IMR-90 (cell line): ENCODE data around the gene ARHGAP19.

ENCODE experiments used
- BHLHE40 ChIP-seq: fragments of 150-350 bp; IDR thresholded peaks from 2 replicates; pipeline ENCODE4 v1.6.1; 2016; ENCODE audit warnings: mild to moderate bottlenecking, low read depth, low read length
- CEBPB ChIP-seq: IDR thresholded peaks from 2 replicates; pipeline ENCODE4 v1.6.1; 2012; ENCODE audit warnings: low read depth, low read length, improper control_type of control experiment
- CHD1 ChIP-seq: IDR thresholded peaks from 2 replicates; pipeline ENCODE4 v1.6.1; 2012; ENCODE audit warnings: low read depth, low read length, improper control_type of control experiment
- CTCF ChIP-seq: conservative IDR thresholded peaks from 2 replicates; pipeline ENCODE4 v1.5.1; 2012; ENCODE audit warnings: mild to moderate bottlenecking, low read depth, low read length, improper control_type of control experiment
- MAFK ChIP-seq: IDR thresholded peaks from 2 replicates; pipeline ENCODE4 v1.6.1; 2012; ENCODE audit warnings: low read depth, low read length, improper control_type of control experiment
- MAZ ChIP-seq: IDR thresholded peaks from 2 replicates; pipeline ENCODE4 v1.6.1; 2012; ENCODE audit warnings: low read depth, mild to moderate bottlenecking, low read length, improper control_type of control experiment, moderate library complexity, borderline replicate concordance
- MXI1 ChIP-seq: IDR thresholded peaks from 2 replicates; pipeline ENCODE4 v1.6.1; 2012; ENCODE audit warnings: low read depth, mild to moderate bottlenecking, low read length, moderate library complexity, borderline replicate concordance
- POLR2A ChIP-seq: IDR thresholded peaks from 2 replicates; pipeline ENCODE4 v1.6.1; 2012; ENCODE audit warnings: mild to moderate bottlenecking, low read depth, low read length
- RCOR1 ChIP-seq: IDR thresholded peaks from 2 replicates; pipeline ENCODE4 v1.6.1; 2012; ENCODE audit warnings: mild to moderate bottlenecking, low read length, improper control_type of control experiment; ENCODE audit not compliant: insufficient replicate concordance
- RFX5 ChIP-seq: IDR thresholded peaks from 2 replicates; pipeline ENCODE4 v1.8.0; 2012; ENCODE audit warnings: low read depth, mild to moderate bottlenecking, low read length, moderate library complexity
- SMC3 ChIP-seq: fragments of 150-350 bp; IDR thresholded peaks from 2 replicates; pipeline ENCODE4 v1.6.1; 2016; ENCODE audit warnings: low read depth, mild to moderate bottlenecking, antibody characterized with exemption, low read length, moderate library complexity
- TF ChIP-seq, protein P1 (sequence below): fragments of 150-350 bp; IDR thresholded peaks from 2 replicates; pipeline ENCODE4 v1.6.1; 2017; ENCODE audit warnings: mild to moderate bottlenecking, antibody characterized with exemption, low read length, low read depth

DNA sequence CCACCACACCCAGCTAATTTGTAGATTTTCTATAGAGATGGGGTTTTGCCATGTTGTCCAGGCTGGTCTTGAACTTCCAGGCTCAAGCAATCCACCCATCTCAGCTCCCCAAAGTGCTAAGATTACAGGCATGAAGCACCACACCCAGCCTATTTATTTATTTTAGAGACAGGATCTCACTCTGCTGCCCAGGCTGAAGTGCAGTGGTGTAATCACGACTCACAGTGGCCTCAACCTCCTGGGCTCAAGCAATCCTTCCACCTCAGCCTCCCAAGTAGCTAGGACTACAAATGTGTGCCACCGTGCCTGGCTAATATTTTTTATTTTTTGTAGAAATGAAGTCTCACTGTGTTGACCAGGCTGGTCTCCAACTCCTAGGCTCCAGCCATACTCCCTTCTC lies 49.0 kb upstream of the ARHGAP19 start:
- no peak for TF ChIP-seq MAZ
- no peak for TF ChIP-seq CTCF
- TF ChIP-seq POLR2A = no peak
- TF ChIP-seq MAFK = no peak
- TF ChIP-seq CEBPB = no peak
- TF ChIP-seq SMC3 = no peak
- no peak for TF ChIP-seq MXI1
- no peak for TF ChIP-seq RFX5
- no peak for TF ChIP-seq CHD1
- no peak for TF ChIP-seq RCOR1
- TF ChIP-seq BHLHE40 = no peak
- TF ChIP-seq, protein P1, sequence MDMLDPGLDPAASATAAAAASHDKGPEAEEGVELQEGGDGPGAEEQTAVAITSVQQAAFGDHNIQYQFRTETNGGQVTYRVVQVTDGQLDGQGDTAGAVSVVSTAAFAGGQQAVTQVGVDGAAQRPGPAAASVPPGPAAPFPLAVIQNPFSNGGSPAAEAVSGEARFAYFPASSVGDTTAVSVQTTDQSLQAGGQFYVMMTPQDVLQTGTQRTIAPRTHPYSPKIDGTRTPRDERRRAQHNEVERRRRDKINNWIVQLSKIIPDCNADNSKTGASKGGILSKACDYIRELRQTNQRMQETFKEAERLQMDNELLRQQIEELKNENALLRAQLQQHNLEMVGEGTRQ = no peak
